Cardiac muscle cell (in vitro differentiated cells and primary cell): ENCODE measurements around the gene OR51A2. TPM values are rescaled to one million over a fixed set of nuclear protein-coding genes. Genes with fewer than 3 reads are reported as not detected.

Experiments
- DNase-seq, 2 donors: peaks; one replicate each; pipeline versions ENCODE4 v3.0.0 to v3.0.0-alpha.2; 2010 to 2017; ENCODE audit warnings: low read depth in 1 of 2, low spot score in 1 of 2
- H3K27ac ChIP-seq: fragments of 200-600 bp; sonication (generic); 2 replicates; pipeline ENCODE4 v1.5.1; 2016
- H3K27me3 ChIP-seq: fragments of 200-600 bp; sonication (generic); 2 replicates; pipeline ENCODE4 v1.6.0; 2016; ENCODE audit warnings: control low read depth
- H3K36me3 ChIP-seq: fragments of 200-600 bp; sonication (generic); 2 replicates; pipeline ENCODE4 v1.5.1; 2016; ENCODE audit warnings: control low read depth
- H3K4me1 ChIP-seq: fragments of 200-600 bp; sonication (generic); 2 replicates; pipeline ENCODE4 v1.8.1; 2017; ENCODE audit warnings: low read depth, mild to moderate bottlenecking, mixed run types
- H3K4me3 ChIP-seq: fragments of 200-600 bp; sonication (generic); 2 replicates; pipeline ENCODE4 v1.5.1; 2016; ENCODE audit warnings: mild to moderate bottlenecking
- H3K9me3 ChIP-seq: fragments of 200-600 bp; sonication (generic); 2 replicates; pipeline ENCODE4 v1.5.1; 2017; ENCODE audit warnings: low read depth, mild to moderate bottlenecking, control low read depth
- CTCF ChIP-seq: IDR thresholded peaks from 2 replicates; pipeline ENCODE4 v1.5.1; 2012; ENCODE audit warnings: low read depth, mild to moderate bottlenecking, low read length
- polyA plus RNA-seq: library from polyadenylated mRNA; unstranded; fragments of >200 nt; fragmentation: Nextera tagmentation; extraction: Ambion mirVana; gene quantifications from 2 replicates; pipeline ENCODE4 v1.2.1, GENCODE V29; 2016
- total RNA-seq: library from RNA; depleted of rRNA; stranded (reverse); fragments of >200 nt; gene quantifications from 2 replicates; pipeline ENCODE4 v1.2.3, GENCODE V29; 2016

The OR51A2 gene
- total and polyA plus RNA-seq, 2 experiments from 2014 or later: not detected

- no peak for TF ChIP-seq CTCF
- DNase-seq: no peak
- Histone ChIP-seq H3K27me3 (no peaks in the 10 kb centered on the region), H3K36me3 (no peaks in the 10 kb centered on the region), H3K4me3 (no peak within 1 kb of the TSS), H3K9me3 (no peaks in the 10 kb centered on the region), H3K4me1 (no peaks in the 10 kb centered on the region), H3K27ac (no peak within 1 kb of the TSS)
These were observed 36.3 kb downstream of the OR51A2 start, which contains the start of gene OR51G2 for GRCh38 chr11:4919250-4919649. Gene OR51G2, minus strand, starts transcription at chr11:4919350. Its CDS starts 3,687 bp downstream, at chr11:4915663.

GRCh38 chr11:4916581-4916980, 38.9 kb downstream of the OR51A2 start:
- Histone ChIP-seq H3K36me3 (no peaks in the 10 kb centered on the region), H3K9me3 (no peaks in the 10 kb centered on the region), H3K27ac (no peak overlapping the region), H3K4me1 (no peaks in the 10 kb centered on the region), H3K4me3 (no peak overlapping the region), H3K27me3 (no peaks in the 10 kb centered on the region)
- no peak for TF ChIP-seq CTCF
- no peak for DNase-seq

Other genes with a start within 250 kb of the OR51A2 start
- gene OR51F1, start 185.8 kb downstream of the OR51A2 start, total RNA-seq: not detected in 2 replicates
- not detected in 2 replicates for gene OR51F1, start 185.8 kb downstream of the OR51A2 start, polyA plus RNA-seq
- gene OR52R1, start 151.3 kb downstream of the OR51A2 start, total RNA-seq: not detected in 2 replicates
- gene OR52R1, start 151.3 kb downstream of the OR51A2 start, polyA plus RNA-seq: not detected in 2 replicates
- gene OR51F2, start 134.4 kb downstream of the OR51A2 start, total RNA-seq: not detected in 2 replicates
- not detected in 2 replicates for gene OR51F2, start 134.4 kb downstream of the OR51A2 start, polyA plus RNA-seq
- not detected in 2 replicates for gene OR51S1, start 106.5 kb downstream of the OR51A2 start, total RNA-seq
- not detected in 2 replicates for gene OR51S1, start 106.5 kb downstream of the OR51A2 start, polyA plus RNA-seq
- gene OR51T1, start 73.8 kb downstream of the OR51A2 start, total RNA-seq: not detected in 2 replicates
- not detected in 2 replicates for gene OR51T1, start 73.8 kb downstream of the OR51A2 start, polyA plus RNA-seq
- not detected in 2 replicates for gene OR51A7, start 51.9 kb downstream of the OR51A2 start, total RNA-seq
- not detected in 2 replicates for gene OR51A7, start 51.9 kb downstream of the OR51A2 start, polyA plus RNA-seq
- gene OR51G2, start 36.4 kb downstream of the OR51A2 start, total RNA-seq: not detected in 2 replicates
- gene OR51G2, start 36.4 kb downstream of the OR51A2 start, polyA plus RNA-seq: not detected in 2 replicates
- gene OR51G1, start 31.4 kb downstream of the OR51A2 start, total RNA-seq: not detected in 2 replicates
- not detected in 2 replicates for gene OR51G1, start 31.4 kb downstream of the OR51A2 start, polyA plus RNA-seq
- not detected in 2 replicates for gene OR51A4, start 8.1 kb downstream of the OR51A2 start, total RNA-seq
- gene OR51A4, start 8.1 kb downstream of the OR51A2 start, polyA plus RNA-seq: not detected in 2 replicates
- gene OR51L1, start 39.1 kb upstream of the OR51A2 start, total RNA-seq: not detected in 2 replicates
- not detected in 2 replicates for gene OR51L1, start 39.1 kb upstream of the OR51A2 start, polyA plus RNA-seq
- not detected in 2 replicates for gene OR52J3, start 90.8 kb upstream of the OR51A2 start, total RNA-seq
- gene OR52J3, start 90.8 kb upstream of the OR51A2 start, polyA plus RNA-seq: not detected in 2 replicates
- not detected in 2 replicates for gene OR52E2, start 103.9 kb upstream of the OR51A2 start, total RNA-seq
- gene OR52E2, start 103.9 kb upstream of the OR51A2 start, polyA plus RNA-seq: not detected in 2 replicates
- not detected in 2 replicates for gene OR52E1, start 113.9 kb upstream of the OR51A2 start, total RNA-seq
- gene OR52E1, start 113.9 kb upstream of the OR51A2 start, polyA plus RNA-seq: not detected in 2 replicates
- not detected in 2 replicates for gene OR52A5, start 182.6 kb upstream of the OR51A2 start, total RNA-seq
- gene OR52A5, start 182.6 kb upstream of the OR51A2 start, polyA plus RNA-seq: not detected in 2 replicates
- gene OR52A1, start 199.0 kb upstream of the OR51A2 start, total RNA-seq: not detected in 2 replicates
- gene OR52A1, start 199.0 kb upstream of the OR51A2 start, polyA plus RNA-seq: not detected in 2 replicates
- not detected in 2 replicates for gene OR51V1, start 245.0 kb upstream of the OR51A2 start, total RNA-seq
- gene OR51V1, start 245.0 kb upstream of the OR51A2 start, polyA plus RNA-seq: not detected in 2 replicates